MM.1S (cell line): ENCODE results near the gene CERS6.

Source experiments
- CTCF ChIP-seq: fragments of 300-600 bp; sonication (generic); IDR thresholded peaks from 2 replicates; pipeline ENCODE4 v1.5.1; 2016; ENCODE audit warnings: antibody characterized with exemption, low read length, mixed read lengths
- EZH2 ChIP-seq: fragments of 300-600 bp; sonication (generic); optimal IDR thresholded peaks from 2 replicates; pipeline ENCODE3; 2017; ENCODE audit warnings: low read depth, mild to moderate bottlenecking, antibody characterized with exemption, low read length, mixed read lengths

- TF ChIP-seq CTCF: no peak
- no peak for TF ChIP-seq EZH2
These were observed 48.3 kb downstream of the CERS6 start for GRCh38 chr2:168504323-168504722.
